GM21381 (cell line): Measurements from ENCODE around the gene ZNF521.

ENCODE experiments used
- ATAC-seq: cut with Tn5 transposase; IDR thresholded peaks from one replicate; pipeline ENCODE4 v1.9.1; 2021; ENCODE audit warnings: mild to moderate bottlenecking, moderate library complexity; ENCODE audit not compliant: unreplicated experiment

The ZNF521 gene

GRCh38 chr18:25089470-25089869 lies 262.5 kb downstream of the ZNF521 start:
- no peak for ATAC-seq

GRCh38 chr18:25086876-25087275 lies 265.1 kb downstream of the ZNF521 start:
- no peak for ATAC-seq

GRCh38 chr18:25081001-25081400 lies 271.0 kb downstream of the ZNF521 start:
- ATAC-seq, result no peak

GRCh38 chr18:25080211-25080610 lies 271.8 kb downstream of the ZNF521 start:
- no peak for ATAC-seq

- ATAC-seq, result no peak
Observed at GRCh38 chr18:25077944-25078723, 273.8 kb downstream of the ZNF521 start.

GRCh38 chr18:25077038-25077943 lies 274.7 kb downstream of the ZNF521 start:
- ATAC-seq, result no peak

- ATAC-seq, result no peak
Observed at GRCh38 chr18:25075783-25076182, 276.2 kb downstream of the ZNF521 start.

- ATAC-seq, result no peak
Observed at GRCh38 chr18:25075331-25075730, 276.6 kb downstream of the ZNF521 start.

- no peak for ATAC-seq
Observed at GRCh38 chr18:25074925-25075324, 277.0 kb downstream of the ZNF521 start.

- ATAC-seq, result no peak
Observed at GRCh38 chr18:25072205-25072604, 279.8 kb downstream of the ZNF521 start.

GRCh38 chr18:25067275-25068025 lies 284.5 kb downstream of the ZNF521 start:
- no peak for ATAC-seq

GRCh38 chr18:25066516-25066915 lies 285.4 kb downstream of the ZNF521 start:
- ATAC-seq, result no peak

- no peak for ATAC-seq
Observed at GRCh38 chr18:25062720-25063119, 289.2 kb downstream of the ZNF521 start.

- no peak for ATAC-seq
Observed at GRCh38 chr18:25061395-25061794, 290.6 kb downstream of the ZNF521 start.

GRCh38 chr18:25058521-25058920 lies 293.4 kb downstream of the ZNF521 start:
- ATAC-seq, result no peak

- ATAC-seq, result no peak
Observed at GRCh38 chr18:25057491-25058050, 294.4 kb downstream of the ZNF521 start.

- ATAC-seq, result no peak
Observed at GRCh38 chr18:25056429-25056828, 295.5 kb downstream of the ZNF521 start.

GRCh38 chr18:25055076-25055475 lies 296.9 kb downstream of the ZNF521 start:
- ATAC-seq, result no peak

- ATAC-seq, result no peak
Observed at GRCh38 chr18:25053466-25053865, 298.5 kb downstream of the ZNF521 start.

- no peak for ATAC-seq
Observed at GRCh38 chr18:25052511-25052921, 299.4 kb downstream of the ZNF521 start.

GRCh38 chr18:25050605-25051004 lies 301.4 kb downstream of the ZNF521 start:
- no peak for ATAC-seq
